Activated naive CD8-positive, alpha-beta T cell treated with anti-CD3 and anti-CD28 coated beads, Interleukin-2, amount 10 ng/mL, durations not matched to agents 7 days and 5 days (primary cell): ENCODE measurements around the gene FAM9A. TPM values are rescaled to one million over a fixed set of nuclear protein-coding genes. Genes with fewer than 3 reads are reported as not detected.
"Not testable (repeated sequence)": the region's sequence is repeated elsewhere in the genome, so short reads cannot be mapped to it uniquely, and the experiment has no call there.

Experiments used
- ATAC-seq: fragments of 150-1000 bp; cut with Tn5 transposase; one replicate; pipeline ENCODE4 v1.10.0; 2021; ENCODE audit warnings: low read depth, moderate library complexity
- POLR2A ChIA-PET: fragments of 350-600 bp; sonication (Branson Sonifier 250); formaldehyde crosslinking; loops from one replicate; lab custom pipeline; 2021; ENCODE audit warnings: antibody characterized with exemption; lab: Charles Lee
- DNase-seq: peaks from one replicate; pipeline ENCODE4 v3.0.0; 2021
- H3K27ac Mint-ChIP-seq: one replicate; pipeline ENCODE4 v1.8.0; 2022; ENCODE audit warnings: mild to moderate bottlenecking, mixed read lengths
- H3K27me3 Mint-ChIP-seq: one replicate; pipeline ENCODE4 v1.8.0; 2022; ENCODE audit warnings: mild to moderate bottlenecking, moderate library complexity, mixed read lengths
- H3K36me3 Mint-ChIP-seq: one replicate; pipeline ENCODE4 v1.8.0; 2021; ENCODE audit warnings: mild to moderate bottlenecking, mixed read lengths
- H3K4me1 Mint-ChIP-seq: one replicate; pipeline ENCODE4 v1.8.0; 2021; ENCODE audit warnings: mixed read lengths
- H3K4me3 Mint-ChIP-seq: one replicate; pipeline ENCODE4 v1.8.0; 2022; ENCODE audit warnings: mild to moderate bottlenecking, moderate library complexity, mixed read lengths
- H3K9me3 Mint-ChIP-seq: one replicate; pipeline ENCODE4 v1.8.0; 2021; ENCODE audit warnings: mixed read lengths
- total RNA-seq, 2 experiments: library from RNA; stranded (reverse); gene quantifications; one replicate each; pipeline ENCODE4 v1.2.3, GENCODE V29; 2021

Gene FAM9A
- total RNA-seq, 2 experiments from 2014 or later: not detected

GRCh38 chrX:8784162-8784561, 17.0 kb downstream of the FAM9A start:
- DNase-seq: no peak
- Mint-ChIP-seq H3K4me3 (no peak overlapping the region), H3K36me3 (no peaks in the 10 kb centered on the region), H3K4me1 (peaks cover 2% of the 10 kb centered on the region), H3K27me3 (peaks cover 6% of the 10 kb centered on the region), H3K9me3 (no peaks in the 10 kb centered on the region), H3K27ac (no peak overlapping the region)
- no peak for ATAC-seq
- POLR2A ChIA-PET: no interaction called here

GRCh38 chrX:8783714-8784098, 17.5 kb downstream of the FAM9A start:
- POLR2A ChIA-PET: no interaction called here
- Mint-ChIP-seq H3K27ac (no peak overlapping the region), H3K4me3 (peak overlapping the region; percentile 54), H3K9me3 (no peaks in the 10 kb centered on the region), H3K4me1 (peaks cover 2% of the 10 kb centered on the region), H3K36me3 (no peaks in the 10 kb centered on the region), H3K27me3 (peaks cover 4% of the 10 kb centered on the region)
- DNase-seq: no peak
- no peak for ATAC-seq

- Mint-ChIP-seq H3K36me3 (no peaks in the 10 kb centered on the region), H3K27ac (no peak overlapping the region), H3K9me3 (no peaks in the 10 kb centered on the region), H3K4me3 (peak overlapping the region; percentile 54), H3K27me3 (peaks cover 3% of the 10 kb centered on the region), H3K4me1 (peaks cover 2% of the 10 kb centered on the region)
- POLR2A ChIA-PET: no interaction called here
- DNase-seq (peak; percentile 44), ATAC-seq (peak; percentile 67)
Observed at GRCh38 chrX:8783097-8783713, 18.0 kb downstream of the FAM9A start.

- Mint-ChIP-seq H3K36me3 (no peaks in the 10 kb centered on the region), H3K4me1 (peaks cover 2% of the 10 kb centered on the region), H3K9me3 (no peaks in the 10 kb centered on the region), H3K27ac (no peak overlapping the region), H3K4me3 (no peak overlapping the region), H3K27me3 (peaks cover 3% of the 10 kb centered on the region)
- POLR2A ChIA-PET: no interaction called here
- DNase-seq (no peak), ATAC-seq (no peak)
Observed at GRCh38 chrX:8782595-8782994, 18.6 kb downstream of the FAM9A start.

GRCh38 chrX:8781921-8782320, 19.3 kb downstream of the FAM9A start:
- H3K27ac Mint-ChIP-seq, H3K27me3 Mint-ChIP-seq, H3K36me3 Mint-ChIP-seq, H3K4me1 Mint-ChIP-seq, H3K4me3 Mint-ChIP-seq, POLR2A ChIA-PET, ATAC-seq, DNase-seq, H3K9me3 Mint-ChIP-seq: not testable (repeated sequence)

GRCh38 chrX:8773117-8773516, 28.1 kb downstream of the FAM9A start:
- Mint-ChIP-seq H3K4me3 (no peak overlapping the region), H3K27me3 (peaks cover 4% of the 10 kb centered on the region), H3K9me3 (peaks cover 1% of the 10 kb centered on the region), H3K27ac (no peak overlapping the region), H3K36me3 (no peaks in the 10 kb centered on the region), H3K4me1 (no peaks in the 10 kb centered on the region)
- no peak for ATAC-seq
- POLR2A ChIA-PET: no interaction called here
- no peak for DNase-seq

- Mint-ChIP-seq H3K9me3 (peaks cover 4% of the 10 kb centered on the region), H3K4me1 (peaks cover 1% of the 10 kb centered on the region), H3K27me3 (peaks cover 2% of the 10 kb centered on the region), H3K27ac (no peak overlapping the region), H3K36me3 (peaks cover 2% of the 10 kb centered on the region), H3K4me3 (no peak overlapping the region)
- no peak for ATAC-seq
- POLR2A ChIA-PET: no interaction called here
- no peak for DNase-seq
Observed at GRCh38 chrX:8760021-8760420, 41.2 kb downstream of the FAM9A start.

GRCh38 chrX:8758706-8759105, 42.5 kb downstream of the FAM9A start:
- POLR2A ChIA-PET, H3K36me3 Mint-ChIP-seq, H3K27me3 Mint-ChIP-seq, ATAC-seq, H3K9me3 Mint-ChIP-seq, DNase-seq, H3K27ac Mint-ChIP-seq, H3K4me1 Mint-ChIP-seq, H3K4me3 Mint-ChIP-seq: not testable (repeated sequence)

GRCh38 chrX:8757609-8758389, 43.4 kb downstream of the FAM9A start:
- H3K9me3 Mint-ChIP-seq, H3K4me1 Mint-ChIP-seq, H3K27me3 Mint-ChIP-seq, H3K4me3 Mint-ChIP-seq, H3K27ac Mint-ChIP-seq, POLR2A ChIA-PET, H3K36me3 Mint-ChIP-seq, ATAC-seq, DNase-seq: not testable (repeated sequence)

- Mint-ChIP-seq H3K4me1 (peaks cover 1% of the 10 kb centered on the region), H3K27ac (no peak overlapping the region), H3K4me3 (no peak overlapping the region), H3K36me3 (peaks cover 2% of the 10 kb centered on the region), H3K27me3 (peaks cover 2% of the 10 kb centered on the region), H3K9me3 (peaks cover 5% of the 10 kb centered on the region)
- ATAC-seq (no peak), DNase-seq (no peak)
- POLR2A ChIA-PET: no interaction called here
Observed at GRCh38 chrX:8755813-8756212, 45.4 kb downstream of the FAM9A start.

- peaks cover 2% of the 10 kb centered on the region for H3K36me3 Mint-ChIP-seq
Observed at GRCh38 chrX:8755116-8755515, 46.1 kb downstream of the FAM9A start.

GRCh38 chrX:8749697-8750096, 51.5 kb downstream of the FAM9A start:
- H3K4me1 Mint-ChIP-seq: no peaks in the 10 kb centered on the region
- H3K36me3 Mint-ChIP-seq: no peaks in the 10 kb centered on the region
- POLR2A ChIA-PET: no interaction called here

More at GRCh38 chrX:8755116-8755515, 46.1 kb downstream of the FAM9A start:
- Mint-ChIP-seq H3K27ac (no peak overlapping the region), H3K4me3 (no peak overlapping the region), H3K4me1 (peaks cover 1% of the 10 kb centered on the region), H3K27me3 (peaks cover 2% of the 10 kb centered on the region), H3K9me3 (peaks cover 5% of the 10 kb centered on the region)
- ATAC-seq: no peak
- POLR2A ChIA-PET: no interaction called here
- DNase-seq: no peak

GRCh38 chrX:8748855-8749254, 52.3 kb downstream of the FAM9A start:
- Mint-ChIP-seq H3K4me3 (no peak overlapping the region), H3K36me3 (no peaks in the 10 kb centered on the region), H3K27ac (no peak overlapping the region), H3K27me3 (peaks cover 3% of the 10 kb centered on the region), H3K9me3 (no peaks in the 10 kb centered on the region), H3K4me1 (no peaks in the 10 kb centered on the region)
- ATAC-seq (no peak), DNase-seq (no peak)
- POLR2A ChIA-PET: no interaction called here

More at GRCh38 chrX:8749697-8750096, 51.5 kb downstream of the FAM9A start:
- Mint-ChIP-seq H3K9me3 (no peaks in the 10 kb centered on the region), H3K4me3 (no peak overlapping the region), H3K27ac (no peak overlapping the region), H3K27me3 (peaks cover 3% of the 10 kb centered on the region)
- DNase-seq (no peak), ATAC-seq (no peak)

GRCh38 chrX:8743126-8743732, 58.0 kb downstream of the FAM9A start:
- POLR2A ChIA-PET: no interaction called here
- Mint-ChIP-seq H3K27me3 (peaks cover 5% of the 10 kb centered on the region), H3K36me3 (no peaks in the 10 kb centered on the region), H3K9me3 (no peaks in the 10 kb centered on the region), H3K27ac (no peak overlapping the region), H3K4me1 (no peaks in the 10 kb centered on the region), H3K4me3 (no peak overlapping the region)
- peak; percentile 59 for DNase-seq
- no peak for ATAC-seq
